Middle frontal gyrus (tissue), 1 donor: Measurements from ENCODE around the gene NFKB2.
A peak's percentile ranks its signal among the peaks of the same experiment; 100 is the strongest.

Experiments used
- DNase-seq: peaks from one replicate; pipeline ENCODE4 v3.0.0-alpha.2; 2015; ENCODE audit warnings: low spot score; ENCODE audit errors: extremely low spot score

Gene NFKB2

GRCh38 chr10:102408131-102408727 lies 12.7 kb downstream of the NFKB2 start:
- DNase-seq = no peak

GRCh38 chr10:102408728-102409603 lies 13.5 kb downstream of the NFKB2 start:
- DNase-seq = no peak

GRCh38 chr10:102409604-102410428 lies 14.3 kb downstream of the NFKB2 start:
- no peak for DNase-seq

GRCh38 chr10:102410429-102411073 lies 15.0 kb downstream of the NFKB2 start:
- DNase-seq = no peak

- DNase-seq = no peak
These were observed 16.1 kb downstream of the NFKB2 start for GRCh38 chr10:102411341-102412255.

- no peak for DNase-seq
These were observed 16.8 kb downstream of the NFKB2 start for GRCh38 chr10:102412293-102412692.

GRCh38 chr10:102413053-102413705 lies 17.7 kb downstream of the NFKB2 start:
- no peak for DNase-seq

GRCh38 chr10:102413806-102414561 lies 18.5 kb downstream of the NFKB2 start:
- no peak for DNase-seq

GRCh38 chr10:102414749-102415148 lies 19.2 kb downstream of the NFKB2 start:
- DNase-seq = no peak

- DNase-seq = no peak
These were observed 20.8 kb downstream of the NFKB2 start for GRCh38 chr10:102416283-102416682.

- DNase-seq = no peak
These were observed 21.2 kb downstream of the NFKB2 start for GRCh38 chr10:102416695-102417094.

GRCh38 chr10:102418622-102419268 lies 23.2 kb downstream of the NFKB2 start, which contains the start of gene PSD:
Gene PSD (minus strand): TSS chr10:102418785. CDS start chr10:102417038, 1,747 bp downstream.
- no peak for DNase-seq

GRCh38 chr10:102419269-102420180 lies 24.0 kb downstream of the NFKB2 start:
- no peak for DNase-seq

- no peak for DNase-seq
These were observed 24.7 kb downstream of the NFKB2 start for GRCh38 chr10:102420181-102420713.

GRCh38 chr10:102420714-102421506 lies 25.4 kb downstream of the NFKB2 start, which contains the start of gene FBXL15:
Gene FBXL15 (plus strand): TSS chr10:102420836. CDS start chr10:102421130, 294 bp downstream.
- DNase-seq = peak; percentile 89

GRCh38 chr10:102421507-102421756 lies 25.9 kb downstream of the NFKB2 start:
- no peak for DNase-seq
